HL-60/S4 treated with phorbol 12-myristate 13-acetate at 8.2 ng/mL for 4 days and 3 days (cell line): ENCODE measurements around the gene RAPGEF2.
"Not testable (repeated sequence)": the region's sequence is repeated elsewhere in the genome, so short reads cannot be mapped to it uniquely, and the experiment has no call there.

Experiments
- in situ Hi-C: fragments of 300-500 bp; cut with MboI; formaldehyde crosslinking; loops from 2 replicates; pipeline ENCODE4 v1.15.0; 2022; ENCODE audit warnings: low sequenced_read_pairs

The RAPGEF2 gene

GRCh38 chr4:159224408-159224807, 121.5 kb downstream of the RAPGEF2 start:
- in situ Hi-C loops = no loop called here

- in situ Hi-C loops = no loop called here
These were observed 124.5 kb downstream of the RAPGEF2 start for GRCh38 chr4:159227378-159227777.

- in situ Hi-C loops = no loop called here
These were observed 125.1 kb downstream of the RAPGEF2 start for GRCh38 chr4:159227984-159228383.

GRCh38 chr4:159229164-159229563, 126.3 kb downstream of the RAPGEF2 start:
- in situ Hi-C loops = no loop called here

GRCh38 chr4:159232465-159233106, 129.7 kb downstream of the RAPGEF2 start:
- in situ Hi-C loops = no loop called here

- in situ Hi-C loops = no loop called here
These were observed 133.0 kb downstream of the RAPGEF2 start for GRCh38 chr4:159235779-159236368.

- in situ Hi-C loops = no loop called here
These were observed 135.1 kb downstream of the RAPGEF2 start for GRCh38 chr4:159237975-159238374.

- in situ Hi-C loops = no loop called here
These were observed 135.8 kb downstream of the RAPGEF2 start for GRCh38 chr4:159238631-159239030.

GRCh38 chr4:159239629-159240028, 136.8 kb downstream of the RAPGEF2 start:
- in situ Hi-C loops = no loop called here

GRCh38 chr4:159240046-159240445, 137.2 kb downstream of the RAPGEF2 start:
- in situ Hi-C loops = no loop called here

- in situ Hi-C loops = no loop called here
These were observed 137.8 kb downstream of the RAPGEF2 start for GRCh38 chr4:159240687-159241086.

- in situ Hi-C loops = no loop called here
These were observed 139.5 kb downstream of the RAPGEF2 start for GRCh38 chr4:159242427-159242826.

GRCh38 chr4:159248384-159249178, 145.7 kb downstream of the RAPGEF2 start:
- in situ Hi-C loops = no loop called here

GRCh38 chr4:159250751-159251325, 148.0 kb downstream of the RAPGEF2 start:
- in situ Hi-C loops = no loop called here

- in situ Hi-C loops = not testable (repeated sequence)
These were observed 148.7 kb downstream of the RAPGEF2 start for GRCh38 chr4:159251580-159251979.

GRCh38 chr4:159252491-159252890, 149.6 kb downstream of the RAPGEF2 start:
- in situ Hi-C loops = no loop called here

GRCh38 chr4:159256037-159256436, 153.2 kb downstream of the RAPGEF2 start:
- in situ Hi-C loops = no loop called here

- in situ Hi-C loops = no loop called here
These were observed 156.1 kb downstream of the RAPGEF2 start for GRCh38 chr4:159258889-159259560.

GRCh38 chr4:159264057-159264456, 161.2 kb downstream of the RAPGEF2 start:
- in situ Hi-C loops = no loop called here

- in situ Hi-C loops = no loop called here
These were observed 164.3 kb downstream of the RAPGEF2 start for GRCh38 chr4:159266981-159267868.
